ENCODE results near the gene DONSON.
"Not testable (repeated sequence)": the region's sequence is repeated elsewhere in the genome, so short reads cannot be mapped to it uniquely, and the experiment has no call there.

DONSON gene, protein sequence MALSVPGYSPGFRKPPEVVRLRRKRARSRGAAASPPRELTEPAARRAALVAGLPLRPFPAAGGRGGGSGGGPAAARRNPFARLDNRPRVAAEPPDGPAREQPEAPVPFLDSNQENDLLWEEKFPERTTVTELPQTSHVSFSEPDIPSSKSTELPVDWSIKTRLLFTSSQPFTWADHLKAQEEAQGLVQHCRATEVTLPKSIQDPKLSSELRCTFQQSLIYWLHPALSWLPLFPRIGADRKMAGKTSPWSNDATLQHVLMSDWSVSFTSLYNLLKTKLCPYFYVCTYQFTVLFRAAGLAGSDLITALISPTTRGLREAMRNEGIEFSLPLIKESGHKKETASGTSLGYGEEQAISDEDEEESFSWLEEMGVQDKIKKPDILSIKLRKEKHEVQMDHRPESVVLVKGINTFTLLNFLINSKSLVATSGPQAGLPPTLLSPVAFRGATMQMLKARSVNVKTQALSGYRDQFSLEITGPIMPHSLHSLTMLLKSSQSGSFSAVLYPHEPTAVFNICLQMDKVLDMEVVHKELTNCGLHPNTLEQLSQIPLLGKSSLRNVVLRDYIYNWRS

DNA sequence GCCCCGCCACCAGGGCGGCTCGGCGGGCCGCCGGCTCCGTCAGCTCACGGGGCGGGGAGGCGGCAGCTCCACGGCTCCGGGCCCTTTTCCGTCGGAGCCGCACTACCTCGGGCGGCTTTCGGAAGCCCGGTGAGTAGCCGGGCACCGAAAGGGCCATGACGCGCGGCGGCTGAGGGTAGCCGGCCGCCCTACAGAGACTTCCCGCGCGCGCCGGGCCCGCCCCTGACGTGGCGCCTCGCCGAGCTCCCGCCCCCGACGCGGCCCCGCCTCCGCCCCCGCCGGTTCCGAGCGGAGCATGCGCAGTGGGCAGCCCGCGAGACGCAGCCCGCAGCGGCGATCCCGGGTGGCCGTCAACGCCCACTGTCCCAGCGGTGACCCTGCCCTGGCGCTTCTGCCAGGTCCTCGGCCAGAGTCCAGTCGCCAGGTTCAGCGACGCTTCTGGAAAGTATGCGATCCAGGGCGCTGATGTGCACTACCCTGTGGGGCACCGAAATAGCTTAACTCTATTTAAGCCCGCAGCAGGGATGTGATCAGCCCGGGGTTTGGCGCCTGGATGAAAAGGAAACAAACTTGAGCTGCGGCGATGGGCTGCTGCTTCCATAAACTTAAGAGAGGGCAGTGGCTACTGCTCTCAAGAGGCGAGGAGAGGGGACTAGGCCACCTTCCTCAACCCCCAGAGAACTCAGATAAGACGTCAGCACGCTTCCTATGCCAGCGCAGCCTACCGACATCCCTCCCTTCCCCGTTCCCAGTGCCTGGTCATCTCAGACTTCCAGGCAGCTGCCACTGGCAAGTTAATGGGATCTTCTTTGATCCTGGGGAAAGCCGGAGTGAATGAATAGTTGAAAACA is at the start of gene DONSON:
TSS of gene DONSON (minus strand) at position 200 of the 851 bp plus-strand sequence. CDS start at position 157, 43 bp downstream.
- DNase-seq, result peak; percentile 66

DNA sequence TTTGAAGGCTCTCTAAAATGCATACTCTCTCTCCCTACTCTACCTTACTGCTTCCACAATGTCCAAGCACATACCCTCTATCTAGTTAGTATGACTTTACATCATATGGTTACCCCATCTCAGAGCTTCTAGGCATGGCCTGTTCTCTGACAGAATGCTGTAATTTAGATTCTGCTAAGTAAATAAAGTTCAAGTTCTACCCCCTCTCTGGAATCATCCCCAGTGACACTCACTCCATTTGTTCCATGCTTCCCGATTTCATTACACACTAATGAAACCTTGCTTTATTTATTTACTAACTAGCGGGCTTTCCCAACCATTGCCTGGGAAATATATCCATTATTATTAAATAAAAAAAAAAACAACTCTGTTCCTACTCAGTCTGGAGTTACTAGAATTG is 45.8 kb upstream of the DONSON start:
- no peak for DNase-seq

DNA sequence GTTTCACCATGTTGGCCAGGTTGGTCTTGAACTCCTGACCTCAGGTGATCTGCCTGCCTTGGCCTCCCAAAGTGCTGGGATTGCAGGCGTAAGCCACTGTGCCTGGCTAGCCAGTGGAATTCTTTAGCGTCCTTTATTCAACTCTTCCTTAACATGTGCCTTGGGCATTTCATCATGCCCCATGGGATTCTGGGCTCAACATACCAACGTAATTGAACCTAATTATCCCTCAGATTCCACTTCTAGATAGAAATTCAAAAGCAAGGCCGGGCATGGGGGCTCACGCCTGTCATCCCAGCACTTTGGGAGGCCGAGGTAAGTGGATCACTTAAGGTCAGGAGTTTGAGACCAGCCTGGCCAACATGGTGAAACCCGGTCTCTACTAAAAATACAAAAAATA is 37.7 kb upstream of the DONSON start:
- DNase-seq, result not testable (repeated sequence)

DNA sequence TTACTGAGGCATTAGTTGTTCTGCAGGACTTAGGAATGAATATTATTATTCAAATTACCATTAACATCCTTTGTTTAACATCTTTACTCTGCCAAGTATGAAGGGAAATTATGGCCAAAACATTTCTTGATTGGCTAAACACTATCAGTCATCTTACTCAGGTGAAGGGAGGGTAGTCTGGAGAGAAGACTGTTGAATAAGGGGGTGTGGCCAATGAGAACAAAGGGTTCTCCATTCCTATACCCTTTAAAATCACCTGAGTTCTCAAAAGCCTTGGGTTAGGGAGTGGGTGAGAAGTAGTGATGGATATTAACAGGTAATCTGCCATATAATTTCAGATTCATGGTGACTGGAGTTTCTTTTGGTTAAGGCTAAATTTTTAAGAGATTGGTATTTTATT is 33.8 kb upstream of the DONSON start:
- DNase-seq, result no peak

DNA sequence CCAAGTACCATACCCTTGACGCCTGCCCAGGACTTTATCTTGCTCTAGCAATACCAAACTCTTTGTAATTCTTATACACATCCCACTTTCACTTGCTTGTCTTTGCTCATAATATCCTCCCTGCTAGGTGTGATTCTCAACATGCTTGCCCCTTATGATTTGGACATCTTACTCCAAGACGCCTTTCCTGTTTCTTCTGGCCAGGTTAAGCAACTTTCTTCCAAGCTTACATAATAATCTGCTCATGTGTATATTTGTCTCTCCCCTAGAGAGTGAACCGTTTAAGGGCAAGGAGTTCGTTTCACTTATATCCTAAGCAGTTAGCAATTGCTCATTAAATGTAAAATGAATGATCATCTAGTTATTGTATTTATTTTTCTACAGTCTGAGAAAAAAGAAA is 31.2 kb upstream of the DONSON start:
- no peak for DNase-seq

DNA sequence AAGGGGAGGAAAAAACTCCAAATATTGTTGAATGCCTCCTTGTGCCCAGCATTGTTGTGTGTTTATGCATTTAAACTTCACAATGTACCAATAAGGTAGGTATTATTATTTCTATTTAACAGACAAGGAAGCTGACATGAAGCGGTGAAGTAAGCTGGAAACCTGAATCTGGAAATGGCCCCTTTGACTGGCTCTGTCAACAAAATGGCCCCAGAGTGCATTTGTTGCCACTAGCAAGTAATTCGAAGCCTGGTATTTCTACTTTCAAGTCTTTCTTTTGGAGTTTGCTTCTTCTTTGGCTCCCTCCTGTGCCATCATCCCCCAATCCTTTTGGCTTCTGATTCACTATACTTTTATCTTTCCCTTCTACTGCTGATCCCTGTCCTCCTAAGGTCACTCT is 29.9 kb upstream of the DONSON start:
- DNase-seq, result no peak

DNA sequence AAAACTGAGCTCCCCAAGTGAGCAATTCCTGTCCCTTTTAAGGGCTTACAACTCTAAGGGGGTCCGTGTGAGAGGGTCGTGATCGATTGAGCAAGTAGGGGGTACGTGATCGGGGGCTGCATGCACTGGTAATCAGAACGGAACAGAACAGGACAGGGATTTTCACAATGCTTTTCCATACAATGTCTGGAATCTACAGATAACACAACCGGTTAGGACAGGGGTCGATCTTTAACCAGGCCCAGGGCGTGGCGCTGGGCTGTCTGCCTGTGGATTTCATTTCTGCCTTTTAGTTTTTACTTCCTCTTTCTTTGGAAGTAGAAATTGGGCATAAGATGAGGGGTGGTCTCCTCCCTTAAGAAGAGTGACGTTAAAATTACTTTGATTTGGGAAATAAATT is 29.1 kb upstream of the DONSON start:
- DNase-seq, result not testable (repeated sequence)

DNA sequence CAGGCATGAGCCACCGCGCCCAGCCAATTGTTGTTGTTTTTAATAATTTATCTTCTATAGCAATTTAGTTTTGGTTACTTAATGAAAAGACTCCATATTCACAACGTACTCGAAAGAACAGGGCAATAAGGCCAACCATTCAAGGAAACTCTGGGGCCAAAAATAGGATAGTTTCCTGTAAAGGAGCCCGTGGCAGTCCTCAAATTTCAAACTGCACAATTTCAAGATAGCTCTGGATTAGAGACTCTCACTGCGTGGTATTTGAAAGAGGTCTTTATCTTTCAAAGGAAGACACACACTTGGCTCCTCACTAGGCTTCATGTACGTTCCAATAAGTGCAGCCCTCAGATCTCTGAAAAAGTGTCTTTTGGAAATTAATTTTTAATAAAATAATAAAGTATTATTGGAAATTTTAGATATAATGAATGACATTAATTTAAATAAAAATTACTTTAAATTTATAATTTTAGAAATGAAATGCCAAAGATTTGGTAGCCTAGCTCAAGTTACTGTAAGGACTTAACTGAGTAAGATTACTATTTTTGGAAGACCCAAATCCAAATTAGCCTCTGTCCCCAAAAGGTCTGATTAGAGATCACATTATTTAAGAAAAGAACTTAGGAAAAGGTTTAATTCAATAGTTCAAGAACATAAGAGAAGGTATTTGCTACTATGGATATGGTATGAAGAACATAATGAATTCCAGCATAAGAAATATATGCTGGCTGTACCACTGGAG is 22.7 kb upstream of the DONSON start:
- no peak for DNase-seq

DNA sequence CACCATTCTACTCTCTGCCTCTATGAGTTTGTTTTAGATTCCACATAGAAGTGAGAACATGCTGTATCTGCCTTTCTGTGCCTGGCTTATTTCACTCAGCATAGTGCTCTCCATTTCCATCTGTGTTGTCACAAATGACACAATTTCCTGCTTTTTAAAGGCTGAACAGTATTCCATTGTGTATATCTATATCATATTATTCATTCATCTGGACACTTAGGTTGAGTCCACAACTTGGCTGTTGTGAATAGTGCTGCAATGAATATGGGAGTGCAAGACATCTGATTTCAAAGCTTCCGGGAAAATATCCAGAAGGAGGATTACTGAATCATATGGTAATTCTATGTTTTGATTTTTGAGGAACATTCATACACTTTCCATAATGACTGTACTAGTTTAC is 20.1 kb upstream of the DONSON start:
- DNase-seq, result no peak

DNA sequence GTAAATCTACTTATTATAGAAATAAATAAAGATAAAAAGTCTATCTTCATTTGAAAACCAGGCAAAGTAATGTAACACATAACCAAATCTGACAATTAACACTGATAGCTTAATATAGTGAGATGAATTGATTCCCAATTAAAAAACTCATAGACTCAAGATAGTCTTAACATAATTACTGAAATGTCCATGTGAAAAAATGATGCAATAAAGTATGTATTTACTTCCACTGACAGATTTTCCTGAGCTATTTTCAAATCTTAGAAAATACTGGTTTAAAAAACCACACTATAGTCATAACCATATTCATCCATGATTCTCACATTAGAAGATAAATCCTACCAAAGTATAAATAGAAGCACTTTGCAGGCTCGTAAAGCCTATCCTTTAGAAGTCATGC is 9.6 kb upstream of the DONSON start:
- DNase-seq, result no peak

DNA sequence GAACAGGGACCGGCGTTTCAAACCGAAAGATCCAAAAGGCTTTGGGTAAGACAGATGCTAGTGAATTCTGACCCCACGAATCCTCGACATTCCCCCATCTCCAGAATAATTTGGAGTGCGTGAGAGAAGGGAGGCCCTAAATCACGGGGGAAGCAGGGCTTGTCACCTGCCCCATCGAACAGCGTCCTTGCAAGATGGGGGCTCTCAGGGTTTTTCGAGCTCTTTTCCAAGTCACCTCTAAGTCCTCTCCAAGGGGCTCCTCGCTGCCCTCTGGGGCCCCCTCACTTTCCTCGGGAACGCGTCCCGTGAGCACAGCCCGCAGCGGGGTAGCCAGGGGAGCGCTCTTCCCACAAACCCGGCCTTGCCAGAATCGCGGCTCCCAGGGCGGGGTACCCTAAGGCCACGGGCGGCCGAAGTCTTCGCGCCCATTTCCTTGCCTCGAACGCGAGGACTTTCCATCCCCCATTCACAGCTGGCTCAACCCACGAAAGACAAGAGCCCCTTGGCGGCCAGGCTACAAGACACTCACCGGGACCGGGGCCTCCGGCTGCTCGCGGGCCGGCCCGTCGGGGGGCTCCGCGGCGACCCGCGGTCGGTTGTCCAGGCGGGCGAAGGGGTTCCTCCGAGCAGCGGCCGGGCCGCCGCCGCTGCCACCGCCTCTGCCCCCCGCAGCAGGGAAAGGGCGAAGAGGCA is 546 bp downstream of the DONSON start:
- DNase-seq, result peak; percentile 34

DNA sequence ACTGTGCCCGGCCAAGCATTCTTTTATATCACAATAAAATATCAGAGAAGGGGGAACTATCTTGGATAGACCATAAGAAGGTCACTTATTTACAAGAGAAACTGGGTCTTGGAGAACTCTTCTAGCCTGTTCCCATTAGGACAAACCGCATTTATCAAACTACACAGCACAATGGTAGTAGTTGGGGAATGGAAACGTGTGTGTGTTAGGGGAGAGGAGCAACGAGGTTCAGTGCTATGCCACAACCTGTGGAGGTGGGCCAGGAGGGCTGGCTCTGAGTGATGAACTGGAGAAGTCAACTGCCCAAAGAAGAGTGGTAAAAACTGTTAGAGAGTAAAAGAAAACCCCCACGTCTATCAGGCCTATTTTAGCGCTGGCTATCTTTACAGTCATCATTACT is 1.6 kb downstream of the DONSON start:
- no peak for DNase-seq

DNA sequence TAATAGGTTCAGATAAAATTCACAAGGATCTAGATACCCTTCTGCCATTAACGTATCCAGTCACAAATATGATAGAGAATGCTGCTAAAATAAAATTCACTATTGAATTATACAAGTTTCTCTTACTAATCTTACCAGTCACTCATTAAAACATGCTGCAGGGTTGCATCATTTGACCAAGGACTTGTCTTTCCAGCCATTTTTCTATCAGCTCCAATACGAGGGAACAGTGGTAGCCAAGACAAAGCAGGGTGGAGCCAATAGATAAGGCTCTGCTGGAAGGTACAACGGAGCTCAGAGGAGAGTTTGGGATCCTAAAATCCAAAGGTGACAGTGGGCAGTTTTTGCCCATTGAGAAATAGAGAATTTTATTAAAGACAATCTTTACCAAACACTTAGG is 4.0 kb downstream of the DONSON start:
- DNase-seq, result no peak

DNA sequence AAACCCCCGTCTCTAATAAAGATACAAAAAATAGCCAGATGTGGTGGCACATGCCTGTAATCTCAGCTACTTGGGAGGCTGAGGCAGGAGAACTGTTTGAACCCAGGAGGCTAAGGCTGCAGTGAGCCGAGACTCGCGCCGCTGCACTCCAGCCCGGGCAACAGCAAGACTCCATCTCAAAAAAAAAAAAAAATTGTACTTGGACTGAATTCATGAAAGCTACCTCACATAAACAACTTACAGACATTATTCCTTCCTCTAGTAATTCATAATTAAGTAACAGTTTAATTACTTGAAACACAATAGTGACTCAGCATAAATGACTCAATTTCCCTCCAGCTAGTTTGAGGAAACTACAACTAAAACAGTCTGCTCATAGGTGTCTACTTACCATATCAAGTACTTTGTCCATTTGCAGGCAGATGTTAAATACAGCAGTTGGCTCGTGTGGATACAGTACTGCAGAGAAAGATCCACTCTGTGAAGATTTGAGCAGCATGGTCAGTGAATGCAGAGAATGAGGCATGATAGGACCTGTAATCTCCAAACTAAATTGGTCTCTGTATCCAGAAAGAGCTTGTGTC is 9.4 kb downstream of the DONSON start:
- DNase-seq, result no peak

DNA sequence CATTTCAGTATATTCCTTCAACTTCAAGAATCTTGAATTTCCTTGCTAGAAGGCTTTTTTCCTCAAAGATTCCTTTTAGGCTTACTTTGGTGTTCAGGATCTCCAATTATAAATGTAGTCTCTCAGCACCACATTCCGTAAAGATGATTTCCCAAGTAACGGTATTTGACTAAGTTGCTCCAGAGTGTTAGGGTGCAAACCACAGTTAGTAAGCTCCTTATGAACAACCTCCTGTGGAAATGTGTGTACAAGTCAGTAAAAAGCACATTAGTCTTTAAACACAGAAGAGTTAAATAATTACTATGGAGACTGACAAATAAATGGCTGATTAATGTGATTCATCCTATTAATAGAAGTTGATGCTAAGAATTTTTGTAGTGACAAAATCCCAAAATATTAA is 10.3 kb downstream of the DONSON start:
- no peak for DNase-seq

DNA sequence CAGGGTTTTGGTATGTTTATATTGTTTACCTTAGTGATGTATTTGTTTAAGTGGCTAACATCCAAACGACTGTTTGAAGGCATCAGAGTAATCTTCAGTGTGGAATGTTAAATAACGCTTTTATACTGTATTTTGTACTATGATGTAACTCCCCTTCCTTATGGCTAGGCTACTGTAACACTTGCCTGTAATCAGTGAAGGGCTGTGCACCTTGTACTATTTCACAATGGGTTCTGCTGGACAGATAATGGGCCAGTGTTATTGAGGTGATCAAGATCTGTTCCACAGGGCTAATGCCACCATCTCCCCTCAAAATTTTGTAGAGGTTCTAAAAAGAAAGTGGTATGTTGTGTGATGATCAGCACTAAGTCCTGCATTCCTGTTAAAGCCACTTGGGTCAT is 11.7 kb downstream of the DONSON start:
- DNase-seq, result not testable (repeated sequence)

DNA sequence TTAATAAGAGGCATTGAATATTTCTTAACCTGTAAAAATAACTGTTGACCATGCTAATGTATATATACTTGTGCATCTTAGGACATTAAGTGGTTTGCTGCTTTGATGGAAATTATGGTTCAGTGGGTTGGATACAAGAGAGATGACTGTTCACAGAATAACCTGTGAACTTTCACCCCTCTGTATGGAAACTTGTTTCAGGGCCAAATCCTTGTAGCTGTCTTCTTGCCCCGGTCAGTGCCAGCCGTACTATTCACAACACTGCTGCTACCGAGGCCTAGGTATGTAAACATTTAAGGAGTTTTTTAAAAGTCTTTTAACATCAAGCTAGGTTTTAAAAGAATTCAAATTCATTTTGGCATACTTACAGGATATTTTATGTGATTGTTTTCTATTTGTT is 16.1 kb downstream of the DONSON start:
- no peak for DNase-seq

DNA sequence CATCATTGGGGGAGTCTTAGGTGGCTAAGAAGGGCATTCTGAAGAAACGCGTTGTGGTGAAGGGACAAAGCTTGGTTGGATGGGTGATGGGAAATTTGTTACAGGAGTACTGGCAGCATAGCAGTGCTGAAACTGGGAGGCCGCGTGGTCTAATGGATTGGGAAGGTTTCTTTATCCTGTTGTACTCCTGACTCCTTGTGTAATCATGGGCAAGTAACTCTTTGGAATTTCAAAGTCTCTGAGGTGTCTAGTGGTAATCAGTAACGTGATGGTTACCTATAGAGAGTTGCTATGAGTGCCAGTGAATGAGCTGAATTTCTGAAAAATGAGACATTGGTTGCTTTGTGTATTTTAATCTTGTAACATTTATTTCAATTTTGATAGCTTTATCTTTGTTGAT is 18.5 kb downstream of the DONSON start:
- no peak for DNase-seq

DNA sequence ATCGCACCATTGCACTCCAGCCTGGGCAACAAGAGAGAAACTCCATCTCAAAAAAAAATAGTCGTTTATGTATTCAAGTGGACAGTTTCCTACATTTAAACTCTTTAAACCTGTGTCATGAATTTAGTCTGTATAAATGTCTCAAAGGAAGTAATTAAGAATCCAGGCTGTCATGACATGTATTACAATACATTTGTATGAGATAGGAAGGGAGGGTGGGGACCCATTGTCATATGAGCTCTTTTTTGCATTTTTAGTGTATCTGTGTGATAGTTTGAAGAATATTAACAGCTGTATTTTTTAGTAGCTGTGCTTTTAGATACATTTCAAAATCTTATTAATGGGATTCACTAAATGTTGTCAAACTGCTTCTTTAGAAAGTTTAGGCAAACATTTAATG is 20.0 kb downstream of the DONSON start:
- DNase-seq, result no peak

DNA sequence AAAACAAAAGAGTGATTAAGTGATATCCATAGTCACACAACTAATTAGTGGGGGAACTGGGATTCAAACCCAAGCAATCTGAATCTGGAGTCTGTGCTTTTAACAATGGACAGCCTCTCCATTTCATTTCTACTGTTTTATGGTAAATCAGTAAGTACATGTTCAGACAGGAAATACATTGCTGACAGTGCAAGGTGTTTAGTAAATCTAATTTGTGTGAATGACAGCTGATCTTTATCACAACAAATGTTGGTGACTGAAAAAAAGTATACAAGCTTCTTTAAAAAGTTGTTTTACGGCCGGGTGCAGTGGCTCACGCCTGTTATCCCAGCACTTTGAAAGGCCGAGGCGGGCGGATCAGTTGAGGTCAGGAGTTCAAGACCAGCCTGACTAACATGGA is 20.6 kb downstream of the DONSON start:
- no peak for DNase-seq

DNA sequence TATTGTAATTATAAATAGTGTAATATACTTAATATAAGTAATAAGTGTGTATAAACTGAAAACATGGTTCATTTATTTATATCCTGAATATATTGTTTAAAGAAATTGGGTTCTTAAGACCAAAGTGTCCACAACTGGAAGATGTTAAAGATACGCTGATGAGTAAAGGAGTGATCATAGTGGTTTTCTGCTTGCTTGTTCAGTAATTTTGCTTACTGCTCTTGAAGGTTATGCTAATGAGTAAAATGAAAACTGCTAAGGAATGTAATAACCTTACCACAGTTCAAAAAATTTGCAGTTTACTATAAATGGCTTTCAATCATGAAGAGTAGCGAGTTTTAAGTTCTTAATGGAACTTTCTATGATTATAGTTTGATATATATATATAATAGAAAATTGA is 22.0 kb downstream of the DONSON start:
- no peak for DNase-seq

DNA sequence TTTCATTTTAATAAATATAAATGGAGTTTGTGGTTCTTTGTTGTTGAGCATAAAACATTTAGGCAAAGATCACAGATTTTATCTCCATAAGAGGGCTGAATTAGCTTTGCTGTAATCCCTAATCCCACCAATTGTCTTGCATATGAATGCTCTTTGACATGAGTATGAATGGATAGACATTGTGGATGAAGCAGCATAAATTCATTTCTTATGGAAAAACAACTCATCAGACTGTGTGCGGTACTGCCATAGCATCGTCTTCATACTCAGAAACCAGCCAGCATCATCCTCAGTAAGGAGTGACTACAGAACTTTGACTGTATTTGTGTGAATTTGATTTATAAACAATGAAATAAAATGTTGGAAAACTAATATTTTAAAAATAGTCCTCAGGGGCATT is 26.1 kb downstream of the DONSON start:
- DNase-seq, result no peak

Measured in NCI-H1048 (cell line).